Stomach smooth muscle (tissue), 2 donors: ENCODE data around the gene HNRNPR.

Source experiments
- H3K27ac ChIP-seq: one replicate; pipeline ENCODE4 v1.7.0; 2013; ENCODE audit warnings: mild to moderate bottlenecking, low read length, inconsistent platforms
- H3K27me3 ChIP-seq, 2 donors: one replicate each; pipeline ENCODE4 v1.7.0; 2013; ENCODE audit warnings: low read length in 2 of 2; ENCODE audit not compliant: insufficient read depth in 2 of 2, control insufficient read depth in 1 of 2
- H3K36me3 ChIP-seq, 2 donors: one replicate each; pipeline ENCODE4 v1.7.0; 2013; ENCODE audit warnings: low read length in 2 of 2; ENCODE audit not compliant: control insufficient read depth in 2 of 2, insufficient read depth in 2 of 2
- H3K4me1 ChIP-seq: one replicate; pipeline ENCODE4 v1.7.0; 2013; ENCODE audit warnings: low read length; ENCODE audit not compliant: control insufficient read depth, insufficient read depth
- H3K4me3 ChIP-seq, 2 donors: one replicate each; pipeline ENCODE4 v1.7.0; 2013; ENCODE audit warnings: low read length in 2 of 2
- H3K9ac ChIP-seq, 2 donors: one replicate each; pipeline ENCODE4 v1.7.0; 2013; ENCODE audit warnings: low read length in 2 of 2, mild to moderate bottlenecking in 1 of 2
- H3K9me3 ChIP-seq, 2 donors: one replicate each; pipeline ENCODE4 v1.7.0; 2013; ENCODE audit warnings: low read length in 2 of 2; ENCODE audit not compliant: control insufficient read depth in 2 of 2
- donor health status: healthy.
- donor health status: Pancreatic carcinoma.

The HNRNPR gene

GRCh38 chr1:23345920-23346319 is 1.8 kb upstream of the HNRNPR start:
- Histone ChIP-seq H3K27ac (no peak overlapping the region), H3K9me3 (no peaks in the 10 kb centered on the region), H3K4me3 (no peak overlapping the region), H3K36me3 (no peaks in the 10 kb centered on the region), H3K4me1 (peaks cover 14% of the 10 kb centered on the region), H3K9ac (no peak overlapping the region), H3K27me3 (no peaks in the 10 kb centered on the region)

- H3K4me1 ChIP-seq, result peaks cover 14% of the 10 kb centered on the region
- peak overlapping the region; percentile 88 for H3K27ac ChIP-seq
- peak overlapping the region; percentile 86 to 97 for H3K4me3 ChIP-seq
- H3K27me3 ChIP-seq, result no peaks in the 10 kb centered on the region
- H3K36me3 ChIP-seq, result no peaks in the 10 kb centered on the region
- H3K9me3 ChIP-seq, result no peaks in the 10 kb centered on the region
- H3K9ac ChIP-seq, result peak overlapping the region; percentile 96 to 99
Measured at GRCh38 chr1:23344987-23345472, 946 bp upstream of the HNRNPR start.

DNA sequence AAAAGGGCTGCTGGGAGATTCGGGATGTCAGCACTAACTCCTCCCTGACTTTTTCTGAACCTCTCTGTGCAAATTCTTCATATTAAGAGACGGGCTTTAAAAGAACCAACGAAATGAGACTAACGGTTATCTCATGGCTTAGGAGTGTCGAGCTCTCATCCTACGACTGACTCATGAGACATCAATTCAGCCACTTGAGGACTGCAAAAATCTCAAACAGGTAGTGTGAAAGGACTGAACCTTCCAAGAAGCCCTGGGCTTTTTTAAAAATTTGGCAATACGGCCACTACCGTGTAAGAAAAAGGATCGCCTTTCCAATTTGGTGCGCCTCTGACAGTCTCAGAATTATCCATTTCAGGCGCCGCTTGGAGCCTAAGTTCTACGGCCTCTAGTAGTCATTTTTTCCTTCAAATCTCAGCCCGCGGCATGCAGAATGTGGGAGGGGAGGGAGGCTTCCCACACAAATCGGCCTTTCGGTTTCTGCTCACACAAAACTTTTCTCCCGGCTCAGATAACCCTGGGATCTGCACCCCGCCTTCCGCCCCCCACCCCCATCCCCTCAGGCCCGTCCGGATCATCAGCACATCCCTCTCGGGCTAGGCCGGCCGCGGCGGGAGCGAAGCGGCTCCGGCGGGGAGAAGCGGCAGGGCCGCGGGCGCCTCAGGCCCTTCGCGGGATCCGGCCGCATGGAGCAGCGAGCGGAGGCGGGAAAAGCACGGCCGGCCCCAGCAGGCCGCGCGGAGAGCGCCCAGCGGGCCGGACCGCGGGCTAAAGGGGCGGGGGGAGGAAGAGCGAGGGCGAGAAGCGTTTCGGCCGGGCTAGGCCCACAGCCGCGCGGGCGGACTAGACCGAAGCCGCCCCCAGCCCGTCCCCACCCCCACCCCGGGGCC is 618 bp downstream of the HNRNPR start:
- H3K4me3 ChIP-seq, result peak overlapping the region; percentile 86 to 88
- no peaks in the 10 kb centered on the region for H3K9me3 ChIP-seq
- H3K9ac ChIP-seq, result peak overlapping the region; percentile 77 to 94
- no peaks in the 10 kb centered on the region for H3K27me3 ChIP-seq
- peaks cover 18% of the 10 kb centered on the region for H3K4me1 ChIP-seq
- H3K27ac ChIP-seq, result peak overlapping the region; percentile 88
- H3K36me3 ChIP-seq, result no peaks in the 10 kb centered on the region

- peaks cover 0 to 6% of the 10 kb centered on the region in 2 donors for H3K36me3 ChIP-seq
- H3K4me1 ChIP-seq, result peaks cover 18% of the 10 kb centered on the region
Measured at GRCh38 chr1:23341931-23342692, 2.0 kb downstream of the HNRNPR start.

GRCh38 chr1:23339632-23340031 is 4.5 kb downstream of the HNRNPR start:
- Histone ChIP-seq H3K27me3 (no peaks in the 10 kb centered on the region), H3K4me3 (no peak overlapping the region), H3K36me3 (peaks cover 5 to 11% of the 10 kb centered on the region in 2 donors), H3K4me1 (peaks cover 14% of the 10 kb centered on the region), H3K27ac (no peak overlapping the region), H3K9me3 (no peaks in the 10 kb centered on the region), H3K9ac (no peak overlapping the region)

More at GRCh38 chr1:23341931-23342692, 2.0 kb downstream of the HNRNPR start:
- Histone ChIP-seq H3K27me3 (no peaks in the 10 kb centered on the region), H3K4me3 (peak overlapping the region; percentile 86 to 88), H3K9me3 (no peaks in the 10 kb centered on the region), H3K27ac (no peak overlapping the region), H3K9ac (peak overlapping the region in 1 of 2 donors; percentile 94)

- peaks cover 14 to 21% of the 10 kb centered on the region in 2 donors for H3K36me3 ChIP-seq
- H3K9me3 ChIP-seq, result no peaks in the 10 kb centered on the region
- H3K27ac ChIP-seq, result no peak overlapping the region
- H3K9ac ChIP-seq, result no peak overlapping the region
- H3K4me1 ChIP-seq, result peaks cover 14% of the 10 kb centered on the region
- H3K4me3 ChIP-seq, result no peak overlapping the region
- no peaks in the 10 kb centered on the region for H3K27me3 ChIP-seq
Measured at GRCh38 chr1:23337869-23338268, 6.2 kb downstream of the HNRNPR start.

DNA sequence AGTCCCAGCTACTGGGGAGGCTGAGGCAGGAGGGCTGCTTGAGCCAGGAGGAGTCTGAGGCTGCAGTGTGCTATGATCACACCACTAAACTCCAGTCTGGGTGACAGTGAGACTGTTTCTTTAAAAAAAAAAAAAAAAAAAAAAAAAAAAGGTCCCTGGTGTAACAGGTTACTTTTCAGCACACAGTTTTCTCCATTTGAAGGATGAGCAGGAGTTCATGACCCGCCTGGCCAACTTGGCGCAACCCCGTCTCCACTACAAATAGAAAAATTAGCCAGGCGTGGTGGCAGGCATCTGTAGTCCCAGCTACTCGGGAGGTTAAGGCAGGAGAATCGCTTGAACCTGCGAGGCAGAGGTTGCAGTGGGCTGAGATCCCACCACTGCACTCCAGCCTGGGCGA is 12.4 kb downstream of the HNRNPR start:
- Histone ChIP-seq H3K27ac (no peak overlapping the region), H3K4me3 (no peak overlapping the region), H3K36me3 (peaks cover 37 to 42% of the 10 kb centered on the region in 2 donors)

DNA sequence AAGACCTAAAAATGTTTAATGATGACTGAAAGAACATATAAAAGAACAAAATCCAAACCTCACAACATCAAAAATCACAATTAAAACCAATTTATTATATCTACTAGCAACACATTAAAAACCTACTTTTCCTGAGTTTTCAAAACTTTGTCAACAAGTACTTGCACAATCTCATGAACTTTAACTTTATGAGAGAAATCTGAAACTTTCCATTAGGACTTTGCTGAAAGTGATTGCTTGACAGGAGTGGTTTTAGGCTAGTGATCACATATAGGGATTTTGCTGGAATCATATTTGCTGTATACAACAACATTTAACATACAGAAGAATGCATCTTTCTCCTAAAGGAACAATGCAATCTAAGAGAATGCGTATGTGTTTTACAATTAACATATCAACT is 13.2 kb downstream of the HNRNPR start:
- no peaks in the 10 kb centered on the region for H3K9me3 ChIP-seq
- no peak overlapping the region for H3K4me3 ChIP-seq
- no peaks in the 10 kb centered on the region for H3K4me1 ChIP-seq
- H3K36me3 ChIP-seq, result peaks cover 37 to 47% of the 10 kb centered on the region in 2 donors
- H3K27me3 ChIP-seq, result no peaks in the 10 kb centered on the region
- H3K9ac ChIP-seq, result no peak overlapping the region
- H3K27ac ChIP-seq, result no peak overlapping the region

More for the DNA sequence above, 12.4 kb downstream of the HNRNPR start:
- Histone ChIP-seq H3K4me1 (no peaks in the 10 kb centered on the region), H3K9ac (no peak overlapping the region), H3K9me3 (no peaks in the 10 kb centered on the region), H3K27me3 (no peaks in the 10 kb centered on the region)

DNA sequence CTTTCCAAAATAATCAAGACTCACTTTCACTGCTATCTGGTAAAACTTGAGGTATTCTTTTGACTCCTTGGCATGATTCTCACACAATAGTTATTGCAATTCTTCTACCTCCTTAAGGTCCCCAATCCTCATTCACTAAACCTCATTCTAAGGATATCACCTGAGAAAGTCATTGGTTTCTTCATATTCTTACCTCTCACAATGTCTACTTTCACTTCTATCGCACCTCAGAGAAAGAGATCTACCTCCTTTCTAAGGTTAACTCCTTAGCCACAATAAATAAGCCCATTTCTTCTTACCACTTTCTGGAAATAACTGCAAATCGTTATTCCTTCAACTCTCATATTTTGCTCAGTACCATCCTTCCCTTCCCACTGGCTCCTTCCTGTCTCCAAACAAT is 18.7 kb downstream of the HNRNPR start:
- no peak overlapping the region for H3K9ac ChIP-seq
- no peaks in the 10 kb centered on the region for H3K27me3 ChIP-seq
- H3K4me3 ChIP-seq, result no peak overlapping the region
- no peak overlapping the region for H3K27ac ChIP-seq
- peaks cover 20 to 28% of the 10 kb centered on the region in 2 donors for H3K36me3 ChIP-seq
- H3K4me1 ChIP-seq, result no peaks in the 10 kb centered on the region
- H3K9me3 ChIP-seq, result no peaks in the 10 kb centered on the region

- peaks cover 25 to 29% of the 10 kb centered on the region in 2 donors for H3K36me3 ChIP-seq
- no peak overlapping the region for H3K27ac ChIP-seq
- H3K4me3 ChIP-seq, result no peak overlapping the region
- no peaks in the 10 kb centered on the region for H3K9me3 ChIP-seq
- H3K4me1 ChIP-seq, result no peaks in the 10 kb centered on the region
- no peaks in the 10 kb centered on the region for H3K27me3 ChIP-seq
- H3K9ac ChIP-seq, result no peak overlapping the region
Measured at GRCh38 chr1:23322770-23323169, 21.3 kb downstream of the HNRNPR start.
